ENCODE data around the gene FBXO28. TPM values are rescaled to one million over a fixed set of nuclear protein-coding genes. Genes with fewer than 3 reads are reported as not detected.

Gene FBXO28
- total RNA-seq, 1 donor from 2014 or later = 33.5 TPM

DNA sequence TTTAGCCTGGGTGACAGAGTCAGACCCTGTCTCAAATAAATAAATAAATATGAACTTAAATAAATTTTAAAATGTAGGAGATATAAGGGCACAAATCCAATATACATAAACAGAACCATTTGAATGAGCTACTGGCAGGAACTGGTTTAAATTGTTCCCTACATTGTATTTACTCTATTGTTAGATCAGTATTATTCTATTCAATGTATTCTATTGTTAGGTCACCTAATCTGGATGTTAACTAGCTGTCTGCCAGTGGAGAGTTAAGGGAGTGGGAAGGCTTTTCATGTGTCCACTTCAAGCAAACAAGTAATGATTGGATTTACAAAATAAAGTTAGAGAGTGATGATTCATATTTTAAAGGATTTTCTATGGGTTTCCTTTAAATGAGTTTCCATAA, 4.9 kb upstream of the FBXO28 start:
- Mint-ChIP-seq H3K36me3 (ENCODE audit: insufficient read depth) (no peaks in the 10 kb centered on the region), H3K4me3 (ENCODE audit: low read depth) (no peak overlapping the region), H3K4me1 (ENCODE audit: low read depth) (peaks cover 9% of the 10 kb centered on the region), H3K27me3 (peaks cover 10% of the 10 kb centered on the region), H3K27ac (no peak overlapping the region), H3K9me3 (ENCODE audit: low read depth) (no peaks in the 10 kb centered on the region)
- TF ChIP-seq, protein P1, sequence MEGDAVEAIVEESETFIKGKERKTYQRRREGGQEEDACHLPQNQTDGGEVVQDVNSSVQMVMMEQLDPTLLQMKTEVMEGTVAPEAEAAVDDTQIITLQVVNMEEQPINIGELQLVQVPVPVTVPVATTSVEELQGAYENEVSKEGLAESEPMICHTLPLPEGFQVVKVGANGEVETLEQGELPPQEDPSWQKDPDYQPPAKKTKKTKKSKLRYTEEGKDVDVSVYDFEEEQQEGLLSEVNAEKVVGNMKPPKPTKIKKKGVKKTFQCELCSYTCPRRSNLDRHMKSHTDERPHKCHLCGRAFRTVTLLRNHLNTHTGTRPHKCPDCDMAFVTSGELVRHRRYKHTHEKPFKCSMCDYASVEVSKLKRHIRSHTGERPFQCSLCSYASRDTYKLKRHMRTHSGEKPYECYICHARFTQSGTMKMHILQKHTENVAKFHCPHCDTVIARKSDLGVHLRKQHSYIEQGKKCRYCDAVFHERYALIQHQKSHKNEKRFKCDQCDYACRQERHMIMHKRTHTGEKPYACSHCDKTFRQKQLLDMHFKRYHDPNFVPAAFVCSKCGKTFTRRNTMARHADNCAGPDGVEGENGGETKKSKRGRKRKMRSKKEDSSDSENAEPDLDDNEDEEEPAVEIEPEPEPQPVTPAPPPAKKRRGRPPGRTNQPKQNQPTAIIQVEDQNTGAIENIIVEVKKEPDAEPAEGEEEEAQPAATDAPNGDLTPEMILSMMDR (IDR thresholded peaks at IDR 0.05; ENCODE audit: unreplicated experiment) = no peak
- DNase-seq (ENCODE audit: low spot score, unreplicated experiment) = no peak

GRCh38 chr1:224109981-224110380, 3.9 kb upstream of the FBXO28 start:
- H3K27me3 Mint-ChIP-seq = peaks cover 8% of the 10 kb centered on the region
- H3K9me3 Mint-ChIP-seq (ENCODE audit: low read depth) = no peaks in the 10 kb centered on the region
- H3K27ac Mint-ChIP-seq = no peak overlapping the region
- H3K36me3 Mint-ChIP-seq (ENCODE audit: insufficient read depth) = no peaks in the 10 kb centered on the region
- H3K4me3 Mint-ChIP-seq (ENCODE audit: low read depth) = no peak overlapping the region
- DNase-seq (ENCODE audit: low spot score, unreplicated experiment) = no peak
- TF ChIP-seq, protein P1 (IDR thresholded peaks at IDR 0.05; ENCODE audit: unreplicated experiment) = no peak
- peaks cover 10% of the 10 kb centered on the region for H3K4me1 Mint-ChIP-seq (ENCODE audit: low read depth)

- Mint-ChIP-seq H3K4me3 (ENCODE audit: low read depth) (no peak overlapping the region), H3K36me3 (ENCODE audit: insufficient read depth) (no peaks in the 10 kb centered on the region), H3K27ac (no peak overlapping the region), H3K4me1 (ENCODE audit: low read depth) (peaks cover 13% of the 10 kb centered on the region), H3K27me3 (no peaks in the 10 kb centered on the region), H3K9me3 (ENCODE audit: low read depth) (no peaks in the 10 kb centered on the region)
- TF ChIP-seq, protein P1 (IDR thresholded peaks at IDR 0.05; ENCODE audit: unreplicated experiment) = no peak
- DNase-seq (ENCODE audit: low spot score, unreplicated experiment) = no peak
These were observed 906 bp upstream of the FBXO28 start for GRCh38 chr1:224113005-224113404.

GRCh38 chr1:224113545-224113917, 380 bp upstream of the FBXO28 start:
- Mint-ChIP-seq H3K9me3 (ENCODE audit: low read depth) (no peaks in the 10 kb centered on the region), H3K27me3 (no peaks in the 10 kb centered on the region), H3K27ac (peak overlapping the region; percentile 83), H3K4me3 (ENCODE audit: low read depth) (peak overlapping the region; percentile 87), H3K4me1 (ENCODE audit: low read depth) (peaks cover 13% of the 10 kb centered on the region), H3K36me3 (ENCODE audit: insufficient read depth) (no peaks in the 10 kb centered on the region)
- TF ChIP-seq, protein P1 (IDR thresholded peaks at IDR 0.05; ENCODE audit: unreplicated experiment) = no peak
- DNase-seq (ENCODE audit: low spot score, unreplicated experiment) = no peak

GRCh38 chr1:224114787-224115175, 870 bp downstream of the FBXO28 start:
- no peaks in the 10 kb centered on the region for H3K36me3 Mint-ChIP-seq (ENCODE audit: insufficient read depth)
- peaks cover 13% of the 10 kb centered on the region for H3K4me1 Mint-ChIP-seq (ENCODE audit: low read depth)
- no peaks in the 10 kb centered on the region for H3K27me3 Mint-ChIP-seq
- H3K4me3 Mint-ChIP-seq (ENCODE audit: low read depth) = peak overlapping the region; percentile 87
- no peak for DNase-seq (ENCODE audit: low spot score, unreplicated experiment)
- no peaks in the 10 kb centered on the region for H3K9me3 Mint-ChIP-seq (ENCODE audit: low read depth)
- peak overlapping the region; percentile 83 for H3K27ac Mint-ChIP-seq
- TF ChIP-seq, protein P1 (IDR thresholded peaks at IDR 0.05; ENCODE audit: unreplicated experiment) = no peak
